HCT116 (cell line): ENCODE data around the gene GRM8. TPM values are rescaled to one million over a fixed set of nuclear protein-coding genes. Genes with fewer than 3 reads are reported as not detected.

Experiments
- ATAC-seq: fragments of 200-7000 bp; cut with Tn5 transposase; 2 replicates; pipeline ENCODE4 v1.9.1; 2020; ENCODE audit warnings: mild to moderate bottlenecking, moderate library complexity
- BruUV-seq: library from RNA; stranded (reverse); fragments of 400-500 nt; replicated peaks from 2 replicates; lab custom pipeline; 2021; lab: Mats Ljungman, UMichigan
- CTCF ChIA-PET: fragments of 300-600 bp; sonication (Branson Sonifier 250); formaldehyde crosslinking; loops from one replicate; lab custom pipeline; 2021; ENCODE audit warnings: antibody characterized with exemption; lab: Charles Lee
- POLR2A ChIA-PET: fragments of 300-600, 350-600 bp; sonication (Branson Sonifier 250); formaldehyde crosslinking; loops from one replicate; lab custom pipeline; 2021; ENCODE audit warnings: antibody characterized with exemption; lab: Charles Lee
- RAD21 ChIA-PET, 2 experiments: fragments of 300-600 bp; sonication (Branson Sonifier 250); formaldehyde crosslinking; loops; one replicate each; lab custom pipeline; 2023; ENCODE audit warnings: low total read pairs in 2 of 2; ENCODE audit not compliant: uncharacterized antibody in 2 of 2, unreplicated experiment in 2 of 2, low non-redundant PET in 1 of 2; lab: Charles Lee
- DNase-seq: peaks from one replicate; pipeline ENCODE4 v3.0.0-alpha.2; 2010; ENCODE audit warnings: low read depth, low spot score
- H2AFZ ChIP-seq: fragments of 200-600 bp; shearing (Covaris generic), sonication (generic); 2 replicates; pipeline ENCODE4 v1.6.1; 2017; ENCODE audit warnings: low read depth, mixed run types, mixed read lengths, antibody characterized with exemption, low read length; ENCODE audit not compliant: poor library complexity, severe bottlenecking
- H3K27ac ChIP-seq: 2 replicates; pipeline ENCODE4 v1.5.1; 2012; ENCODE audit warnings: low read depth, low read length
- H3K27me3 ChIP-seq: fragments of 200-600 bp; sonication (generic); 2 replicates; pipeline ENCODE4 v1.6.1; 2016; ENCODE audit warnings: mixed run types, low read length, mixed read lengths; ENCODE audit not compliant: insufficient read depth
- H3K36me3 ChIP-seq, 2 experiments: fragments of 200-500 bp in 1 of 2; fragments of 200-600 bp in 1 of 2; sonication (Bioruptor generic) in 1 of 2; sonication (generic) in 1 of 2; 2 replicates each; pipeline versions ENCODE4 v1.5.1 to v1.6.1; 2014 to 2016; ENCODE audit warnings: low read length in 2 of 2, inconsistent platforms in 1 of 2, mixed read lengths in 1 of 2, mixed run types in 1 of 2; ENCODE audit not compliant: insufficient read depth in 2 of 2, control insufficient read depth in 1 of 2
- H3K4me1 ChIP-seq, 2 experiments: fragments of 200-600 bp in 1 of 2; sonication (generic) in 1 of 2; 2 replicates each; pipeline versions ENCODE4 v1.5.1 to v1.6.1; 2012 to 2017; ENCODE audit warnings: low read length in 2 of 2, inconsistent platforms in 1 of 2, mild to moderate bottlenecking in 1 of 2, mixed read lengths in 1 of 2, mixed run types in 1 of 2, moderate library complexity in 1 of 2; ENCODE audit not compliant: insufficient read depth in 2 of 2, control insufficient read depth in 1 of 2
- H3K4me2 ChIP-seq: fragments of 200-600 bp; sonication (generic); 2 replicates; pipeline ENCODE4 v1.6.1; 2017; ENCODE audit warnings: mixed run types, low read length, mixed read lengths
- H3K4me3 ChIP-seq, 2 experiments: fragments of 200-600 bp in 1 of 2; sonication (generic) in 1 of 2; replicated peaks in 1 of 2; 2 replicates each; pipeline ENCODE4 v1.5.1; 2011 to 2016; ENCODE audit warnings: low read length in 2 of 2, control low read depth in 1 of 2, low read depth in 1 of 2, mild to moderate bottlenecking in 1 of 2, mixed read lengths in 1 of 2, mixed run types in 1 of 2
- H3K79me2 ChIP-seq: fragments of 200-600 bp; sonication (generic); 2 replicates; pipeline ENCODE4 v1.6.1; 2017; ENCODE audit warnings: mild to moderate bottlenecking, mixed run types, low read length, moderate library complexity, mixed read lengths; ENCODE audit not compliant: insufficient read depth
- H3K9ac ChIP-seq: fragments of 200-600 bp; sonication (generic); 2 replicates; pipeline ENCODE4 v1.6.1; 2016; ENCODE audit warnings: low read length, mixed read lengths
- H3K9me2 ChIP-seq: fragments of 200-600 bp; sonication (generic), shearing (Covaris generic); 2 replicates; pipeline ENCODE4 v1.6.1; 2017; ENCODE audit warnings: mixed run types, mild to moderate bottlenecking, moderate library complexity; ENCODE audit not compliant: insufficient read depth
- H3K9me3 ChIP-seq, 2 experiments: fragments of 200-500 bp in 1 of 2; fragments of 200-600 bp in 1 of 2; sonication (Bioruptor generic) in 1 of 2; sonication (generic) in 1 of 2; 2 replicates each; pipeline ENCODE4 v1.6.1; 2014 to 2017; ENCODE audit warnings: low read length in 2 of 2, mixed read lengths in 2 of 2, inconsistent platforms in 1 of 2, low read depth in 1 of 2, mild to moderate bottlenecking in 1 of 2, mixed run types in 1 of 2, moderate library complexity in 1 of 2; ENCODE audit not compliant: control insufficient read depth in 1 of 2, insufficient read depth in 1 of 2
- H4K20me1 ChIP-seq: fragments of 200-600 bp; sonication (generic), shearing (Covaris generic); 2 replicates; pipeline ENCODE4 v1.6.1; 2017; ENCODE audit warnings: mixed run types, mild to moderate bottlenecking, moderate library complexity; ENCODE audit not compliant: insufficient read depth
- ATF3 ChIP-seq: IDR thresholded peaks from 2 replicates; pipeline ENCODE4 v1.6.1; 2012
- CBX3 ChIP-seq: IDR thresholded peaks from 2 replicates; pipeline ENCODE4 v1.6.1; 2012; ENCODE audit warnings: low read depth
- CEBPB ChIP-seq: IDR thresholded peaks from 2 replicates; pipeline ENCODE4 v1.6.1; 2012; ENCODE audit warnings: low read depth
- CTCF ChIP-seq, 3 experiments: fragments of 200-600 bp in 1 of 3; sonication (generic) in 1 of 3; IDR thresholded peaks in 2 of 3; conservative IDR thresholded peaks in 1 of 3; 2 replicates each; pipeline ENCODE4 v1.5.1; 2012 to 2017; ENCODE audit warnings: low read depth in 2 of 3, low read length in 2 of 3, antibody characterized with exemption in 1 of 3, borderline replicate concordance in 1 of 3, control low read depth in 1 of 3, mild to moderate bottlenecking in 1 of 3, mixed read lengths in 1 of 3, mixed run types in 1 of 3, moderate library complexity in 1 of 3; ENCODE audit not compliant: insufficient read depth in 1 of 3
- EGR1 ChIP-seq: IDR thresholded peaks from 2 replicates; pipeline ENCODE4 v1.6.1; 2012; ENCODE audit warnings: low read depth
- EZH2 ChIP-seq: fragments of 200-600 bp; sonication (generic); IDR thresholded peaks from 2 replicates; pipeline ENCODE4 v1.6.1; 2017; ENCODE audit warnings: antibody characterized with exemption, mixed run types
- FOSL1 ChIP-seq: IDR thresholded peaks from 2 replicates; pipeline ENCODE4 v1.6.1; 2012; ENCODE audit warnings: low read depth
- JUND ChIP-seq: IDR thresholded peaks from 2 replicates; pipeline ENCODE4 v1.6.1; 2012
- MAX ChIP-seq: IDR thresholded peaks from 2 replicates; pipeline ENCODE4 v1.6.1; 2012
- POLR2A ChIP-seq: IDR thresholded peaks from 2 replicates; pipeline ENCODE4 v1.7.0; 2011; ENCODE audit warnings: borderline replicate concordance; ENCODE audit not compliant: insufficient read depth, insufficient read length; ENCODE audit errors: extremely low read depth
- SP1 ChIP-seq: IDR thresholded peaks from 2 replicates; pipeline ENCODE4 v1.6.1; 2012; ENCODE audit warnings: low read depth
- SRF ChIP-seq: IDR thresholded peaks from 2 replicates; pipeline ENCODE4 v1.6.1; 2012; ENCODE audit warnings: low read depth
- YY1 ChIP-seq: IDR thresholded peaks from 2 replicates; pipeline ENCODE4 v1.6.1; 2011; ENCODE audit warnings: low read length, low read depth, moderate library complexity, mild to moderate bottlenecking; ENCODE audit not compliant: insufficient replicate concordance; ENCODE audit errors: extremely low read depth
- ZBTB33 ChIP-seq: IDR thresholded peaks from 2 replicates; pipeline ENCODE4 v1.6.1; 2011; ENCODE audit warnings: mild to moderate bottlenecking, low read length, moderate library complexity; ENCODE audit not compliant: insufficient replicate concordance; ENCODE audit errors: extremely low read depth
- ZNF274 ChIP-seq: fragments of 200-500 bp; sonication (Bioruptor generic); IDR thresholded peaks from 2 replicates; pipeline ENCODE4 v1.6.1; 2014; ENCODE audit warnings: mild to moderate bottlenecking, low read depth, low read length, inconsistent platforms
- intact Hi-C: fragments of 100-400 bp; cut with micrococcal nuclease; formaldehyde crosslinking; loops from 2 replicates; pipeline ENCODE4 v1.10.0; 2022
- total RNA-seq: library from RNA; stranded (reverse); gene quantifications from one replicate; pipeline ENCODE4 v1.2.1, GENCODE V29; 2021; ENCODE audit not compliant: unreplicated experiment

The GRM8 gene
- total RNA-seq, 1 experiment from 2014 or later: 0.05 TPM

GRCh38 chr7:127290801-127291361, 38.1 kb upstream of the GRM8 start:
- no peak overlapping the region for H3K9ac ChIP-seq
- BruUV-seq: no TSS peak
- H3K27me3 ChIP-seq: peaks cover 48% of the 10 kb centered on the region
- ChIA-PET POLR2A (no interaction called here), CTCF (no interaction called here), RAD21 (no interaction called here)
- intact Hi-C loops: no loop called here
- H3K4me3 ChIP-seq: no peak overlapping the region
- ATAC-seq (no peak), DNase-seq (no peak)
- H3K4me1 ChIP-seq: no peaks in the 10 kb centered on the region
- H4K20me1 ChIP-seq: no peaks in the 10 kb centered on the region
- H3K9me2 ChIP-seq: no peaks in the 10 kb centered on the region
- no peaks in the 10 kb centered on the region for H3K36me3 ChIP-seq
- H3K4me2 ChIP-seq: no peak overlapping the region
- no peaks in the 10 kb centered on the region for H3K9me3 ChIP-seq
- no peak overlapping the region for H3K27ac ChIP-seq
- H2AFZ ChIP-seq: no peak overlapping the region
- no peaks in the 10 kb centered on the region for H3K79me2 ChIP-seq
- TF ChIP-seq MAX: no peak
- TF ChIP-seq FOSL1: no peak
- TF ChIP-seq EGR1: no peak
- TF ChIP-seq JUND: no peak
- no peak for TF ChIP-seq POLR2A
- no peak for TF ChIP-seq SRF
- TF ChIP-seq CEBPB: no peak

- DNase-seq (no peak), ATAC-seq (no peak)
- no peaks in the 10 kb centered on the region for H3K4me1 ChIP-seq
- H4K20me1 ChIP-seq: no peaks in the 10 kb centered on the region
- H3K27ac ChIP-seq: no peak overlapping the region
- intact Hi-C loops: no loop called here
- no peaks in the 10 kb centered on the region for H3K36me3 ChIP-seq
- peaks cover 44% of the 10 kb centered on the region for H3K27me3 ChIP-seq
- TF ChIP-seq ZNF274 (no peak), ZBTB33 (no peak), CBX3 (no peak), ATF3 (no peak), SP1 (no peak), EZH2 (no peak), YY1 (no peak), JUND (no peak), FOSL1 (no peak), CEBPB (no peak), CTCF (IDR thresholded peaks at IDR 0.05 in 2 of 3, conservative IDR thresholded peaks at IDR 0.05 in 1 of 3; ENCODE audit: borderline replicate concordance in 1 of 3, insufficient read depth in 1 of 3, low read depth in 2 of 3, low read length in 2 of 3) (no peak), SRF (no peak)
- ChIA-PET POLR2A (no interaction called here), CTCF (no interaction called here), RAD21 (no interaction called here)
- no peaks in the 10 kb centered on the region for H3K9me2 ChIP-seq
- H3K4me2 ChIP-seq: no peak overlapping the region
- H2AFZ ChIP-seq: no peak overlapping the region
- no peak overlapping the region for H3K4me3 ChIP-seq
- H3K9ac ChIP-seq: no peak overlapping the region
- no peaks in the 10 kb centered on the region for H3K9me3 ChIP-seq
- H3K79me2 ChIP-seq: no peaks in the 10 kb centered on the region
- BruUV-seq: no TSS peak
These were observed 37.4 kb upstream of the GRM8 start for GRCh38 chr7:127290116-127290655.
